Neural cell (in vitro differentiated cells): ENCODE data around the gene LRRC38. TPM values are rescaled to one million over a fixed set of nuclear protein-coding genes. Genes with fewer than 3 reads are reported as not detected.
A peak's percentile ranks its signal among the peaks of the same experiment; 100 is the strongest.

Source experiments
- H2AFZ ChIP-seq: fragments of 200-600, 300-800 bp; sonication (generic), shearing (Covaris generic); 2 replicates; pipeline ENCODE4 v1.6.0; 2014; ENCODE audit warnings: low read depth, mild to moderate bottlenecking, antibody characterized with exemption, low read length, moderate library complexity
- H3F3A ChIP-seq: fragments of 200-600 bp; shearing (Covaris generic); 2 replicates; pipeline ENCODE4 v1.6.1; 2016; ENCODE audit warnings: mild to moderate bottlenecking, moderate library complexity, mixed read lengths, antibody characterized with exemption, low read length; ENCODE audit not compliant: insufficient read depth, poor library complexity, severe bottlenecking
- H3K27ac ChIP-seq: fragments of 200-600, 300-800 bp; sonication (generic), shearing (Covaris generic); 2 replicates; pipeline ENCODE4 v1.5.1; 2014; ENCODE audit warnings: mild to moderate bottlenecking, low read length, moderate library complexity
- H3K27me3 ChIP-seq: fragments of 300-800, 200-600 bp; sonication (generic), shearing (Covaris generic); 2 replicates; pipeline ENCODE4 v1.6.0; 2014; ENCODE audit warnings: mild to moderate bottlenecking, low read depth, low read length, moderate library complexity; ENCODE audit not compliant: insufficient read depth
- H3K36me3 ChIP-seq: fragments of 300-800, 200-600 bp; sonication (generic), shearing (Covaris generic); 2 replicates; pipeline ENCODE4 v1.5.1; 2014; ENCODE audit warnings: mild to moderate bottlenecking, antibody characterized with exemption, low read length, moderate library complexity; ENCODE audit not compliant: insufficient read depth
- H3K4me2 ChIP-seq: fragments of 300-800, 200-600 bp; sonication (generic), shearing (Covaris generic); 2 replicates; pipeline ENCODE4 v1.6.0; 2014; ENCODE audit warnings: mild to moderate bottlenecking, low read length
- H3K4me3 ChIP-seq: fragments of 300-800, 200-600 bp; sonication (generic), shearing (Covaris generic); 2 replicates; pipeline ENCODE4 v1.5.1; 2014; ENCODE audit warnings: mild to moderate bottlenecking, low read length, moderate library complexity
- H3K79me2 ChIP-seq: fragments of 200-600 bp; shearing (Covaris generic); replicated peaks from 2 replicates; pipeline ENCODE4 v1.6.0; 2014; ENCODE audit warnings: mild to moderate bottlenecking, low read length, moderate library complexity; ENCODE audit not compliant: insufficient read depth
- H3K9ac ChIP-seq: fragments of 300-800, 200-600 bp; sonication (generic), shearing (Covaris generic); 2 replicates; pipeline ENCODE4 v1.6.1; 2016; ENCODE audit warnings: mild to moderate bottlenecking, low read length, mixed read lengths
- H3K9me2 ChIP-seq: fragments of 200-600 bp; shearing (Covaris generic); 2 replicates; pipeline ENCODE4 v1.6.1; 2016; ENCODE audit warnings: mild to moderate bottlenecking, low read length, mixed read lengths; ENCODE audit not compliant: insufficient read depth
- H3K9me3 ChIP-seq: fragments of 200-600, 300-800 bp; sonication (generic), shearing (Covaris generic); 2 replicates; pipeline ENCODE4 v1.6.1; 2016; ENCODE audit warnings: mild to moderate bottlenecking, mixed run types, low read length, moderate library complexity, mixed read lengths
- H4K20me1 ChIP-seq: fragments of 200-600 bp; shearing (Covaris generic); 2 replicates; pipeline ENCODE4 v1.6.1; 2016; ENCODE audit warnings: mild to moderate bottlenecking, mixed run types; ENCODE audit not compliant: insufficient read depth
- EP300 ChIP-seq: fragments of 450-650 bp; conservative IDR thresholded peaks from 2 replicates; pipeline ENCODE4 v1.6.1; 2014; ENCODE audit warnings: antibody characterized with exemption, mild to moderate bottlenecking, moderate library complexity; ENCODE audit not compliant: poor library complexity, severe bottlenecking
- EZH2 ChIP-seq: fragments of 200-600, 300-800 bp; shearing (Covaris generic), sonication (generic); IDR thresholded peaks from 2 replicates; pipeline ENCODE4 v1.6.1; 2014; ENCODE audit warnings: antibody characterized with exemption, low read length, borderline replicate concordance, mild to moderate bottlenecking; ENCODE audit not compliant: insufficient read depth, poor library complexity, severe bottlenecking
- MXI1 ChIP-seq: fragments of 450-650 bp; conservative IDR thresholded peaks from 2 replicates; pipeline ENCODE4 v1.6.1; 2014; ENCODE audit warnings: antibody characterized with exemption, mild to moderate bottlenecking; ENCODE audit not compliant: poor library complexity, severe bottlenecking
- POLR2AphosphoS5 ChIP-seq: IDR thresholded peaks from 2 replicates; pipeline ENCODE4 v1.6.1; 2012
- RAD21 ChIP-seq: fragments of 450-650 bp; conservative IDR thresholded peaks from 2 replicates; pipeline ENCODE4 v1.6.1; 2014; ENCODE audit warnings: antibody characterized with exemption, mild to moderate bottlenecking, moderate library complexity
- SMC3 ChIP-seq: fragments of 450-650 bp; conservative IDR thresholded peaks from 2 replicates; pipeline ENCODE4 v1.6.1; 2014; ENCODE audit warnings: antibody characterized with exemption, mild to moderate bottlenecking, moderate library complexity; ENCODE audit not compliant: poor library complexity
- TAF1 ChIP-seq: IDR thresholded peaks from 2 replicates; pipeline ENCODE4 v1.6.1; 2012; ENCODE audit warnings: low read depth
- polyA plus RNA-seq: library from polyadenylated mRNA; depleted of rRNA; stranded (reverse); fragments of >200 nt; gene quantifications from 2 replicates; pipeline ENCODE4 v1.2.3, GENCODE V29; 2014
- TF ChIP-seq, protein P1 (sequence below): fragments of 450-650 bp; IDR thresholded peaks from 2 replicates; pipeline ENCODE4 v1.5.1; 2014; ENCODE audit warnings: antibody characterized with exemption, mild to moderate bottlenecking, moderate library complexity; ENCODE audit not compliant: poor library complexity, severe bottlenecking
- TF ChIP-seq, protein P2 (sequence below): IDR thresholded peaks from 2 replicates; pipeline ENCODE4 v1.6.1; 2012; ENCODE audit warnings: borderline replicate concordance

Gene LRRC38
- polyA plus RNA-seq, 1 donor from 2014 or later = not detected

DNA sequence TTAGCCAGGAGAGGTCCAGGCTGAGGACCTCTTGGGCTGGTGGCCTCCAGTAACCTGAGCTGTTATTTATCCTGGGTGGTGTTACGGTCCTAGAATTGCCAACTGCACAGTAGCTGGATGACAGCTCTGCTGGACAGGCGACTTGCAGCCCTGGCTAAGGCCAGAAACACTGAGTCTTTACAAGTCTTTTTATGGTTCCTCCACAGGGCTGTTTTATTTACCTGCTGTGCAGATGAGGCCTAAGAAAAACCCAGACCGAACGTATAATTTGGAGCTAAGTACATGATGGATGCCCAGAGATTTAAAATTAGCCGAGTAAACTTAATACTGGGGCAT, 30.4 kb upstream of the LRRC38 start:
- TF ChIP-seq MXI1 = no peak
- TF ChIP-seq, protein P1, sequence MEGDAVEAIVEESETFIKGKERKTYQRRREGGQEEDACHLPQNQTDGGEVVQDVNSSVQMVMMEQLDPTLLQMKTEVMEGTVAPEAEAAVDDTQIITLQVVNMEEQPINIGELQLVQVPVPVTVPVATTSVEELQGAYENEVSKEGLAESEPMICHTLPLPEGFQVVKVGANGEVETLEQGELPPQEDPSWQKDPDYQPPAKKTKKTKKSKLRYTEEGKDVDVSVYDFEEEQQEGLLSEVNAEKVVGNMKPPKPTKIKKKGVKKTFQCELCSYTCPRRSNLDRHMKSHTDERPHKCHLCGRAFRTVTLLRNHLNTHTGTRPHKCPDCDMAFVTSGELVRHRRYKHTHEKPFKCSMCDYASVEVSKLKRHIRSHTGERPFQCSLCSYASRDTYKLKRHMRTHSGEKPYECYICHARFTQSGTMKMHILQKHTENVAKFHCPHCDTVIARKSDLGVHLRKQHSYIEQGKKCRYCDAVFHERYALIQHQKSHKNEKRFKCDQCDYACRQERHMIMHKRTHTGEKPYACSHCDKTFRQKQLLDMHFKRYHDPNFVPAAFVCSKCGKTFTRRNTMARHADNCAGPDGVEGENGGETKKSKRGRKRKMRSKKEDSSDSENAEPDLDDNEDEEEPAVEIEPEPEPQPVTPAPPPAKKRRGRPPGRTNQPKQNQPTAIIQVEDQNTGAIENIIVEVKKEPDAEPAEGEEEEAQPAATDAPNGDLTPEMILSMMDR = peak; percentile 1
- TF ChIP-seq, protein P2, sequence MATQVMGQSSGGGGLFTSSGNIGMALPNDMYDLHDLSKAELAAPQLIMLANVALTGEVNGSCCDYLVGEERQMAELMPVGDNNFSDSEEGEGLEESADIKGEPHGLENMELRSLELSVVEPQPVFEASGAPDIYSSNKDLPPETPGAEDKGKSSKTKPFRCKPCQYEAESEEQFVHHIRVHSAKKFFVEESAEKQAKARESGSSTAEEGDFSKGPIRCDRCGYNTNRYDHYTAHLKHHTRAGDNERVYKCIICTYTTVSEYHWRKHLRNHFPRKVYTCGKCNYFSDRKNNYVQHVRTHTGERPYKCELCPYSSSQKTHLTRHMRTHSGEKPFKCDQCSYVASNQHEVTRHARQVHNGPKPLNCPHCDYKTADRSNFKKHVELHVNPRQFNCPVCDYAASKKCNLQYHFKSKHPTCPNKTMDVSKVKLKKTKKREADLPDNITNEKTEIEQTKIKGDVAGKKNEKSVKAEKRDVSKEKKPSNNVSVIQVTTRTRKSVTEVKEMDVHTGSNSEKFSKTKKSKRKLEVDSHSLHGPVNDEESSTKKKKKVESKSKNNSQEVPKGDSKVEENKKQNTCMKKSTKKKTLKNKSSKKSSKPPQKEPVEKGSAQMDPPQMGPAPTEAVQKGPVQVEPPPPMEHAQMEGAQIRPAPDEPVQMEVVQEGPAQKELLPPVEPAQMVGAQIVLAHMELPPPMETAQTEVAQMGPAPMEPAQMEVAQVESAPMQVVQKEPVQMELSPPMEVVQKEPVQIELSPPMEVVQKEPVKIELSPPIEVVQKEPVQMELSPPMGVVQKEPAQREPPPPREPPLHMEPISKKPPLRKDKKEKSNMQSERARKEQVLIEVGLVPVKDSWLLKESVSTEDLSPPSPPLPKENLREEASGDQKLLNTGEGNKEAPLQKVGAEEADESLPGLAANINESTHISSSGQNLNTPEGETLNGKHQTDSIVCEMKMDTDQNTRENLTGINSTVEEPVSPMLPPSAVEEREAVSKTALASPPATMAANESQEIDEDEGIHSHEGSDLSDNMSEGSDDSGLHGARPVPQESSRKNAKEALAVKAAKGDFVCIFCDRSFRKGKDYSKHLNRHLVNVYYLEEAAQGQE = no peak
- no peak overlapping the region for H3K4me2 ChIP-seq
- no peaks in the 10 kb centered on the region for H3K9me3 ChIP-seq
- H3K9ac ChIP-seq = no peak overlapping the region
- no peak overlapping the region for H2AFZ ChIP-seq
- no peaks in the 10 kb centered on the region for H3K36me3 ChIP-seq
- no peaks in the 10 kb centered on the region for H4K20me1 ChIP-seq
- H3K4me3 ChIP-seq = no peak overlapping the region
- H3F3A ChIP-seq = no peaks in the 10 kb centered on the region
- no peaks in the 10 kb centered on the region for H3K79me2 ChIP-seq
- no peak overlapping the region for H3K27ac ChIP-seq
- H3K27me3 ChIP-seq = no peaks in the 10 kb centered on the region
- no peaks in the 10 kb centered on the region for H3K9me2 ChIP-seq

DNA sequence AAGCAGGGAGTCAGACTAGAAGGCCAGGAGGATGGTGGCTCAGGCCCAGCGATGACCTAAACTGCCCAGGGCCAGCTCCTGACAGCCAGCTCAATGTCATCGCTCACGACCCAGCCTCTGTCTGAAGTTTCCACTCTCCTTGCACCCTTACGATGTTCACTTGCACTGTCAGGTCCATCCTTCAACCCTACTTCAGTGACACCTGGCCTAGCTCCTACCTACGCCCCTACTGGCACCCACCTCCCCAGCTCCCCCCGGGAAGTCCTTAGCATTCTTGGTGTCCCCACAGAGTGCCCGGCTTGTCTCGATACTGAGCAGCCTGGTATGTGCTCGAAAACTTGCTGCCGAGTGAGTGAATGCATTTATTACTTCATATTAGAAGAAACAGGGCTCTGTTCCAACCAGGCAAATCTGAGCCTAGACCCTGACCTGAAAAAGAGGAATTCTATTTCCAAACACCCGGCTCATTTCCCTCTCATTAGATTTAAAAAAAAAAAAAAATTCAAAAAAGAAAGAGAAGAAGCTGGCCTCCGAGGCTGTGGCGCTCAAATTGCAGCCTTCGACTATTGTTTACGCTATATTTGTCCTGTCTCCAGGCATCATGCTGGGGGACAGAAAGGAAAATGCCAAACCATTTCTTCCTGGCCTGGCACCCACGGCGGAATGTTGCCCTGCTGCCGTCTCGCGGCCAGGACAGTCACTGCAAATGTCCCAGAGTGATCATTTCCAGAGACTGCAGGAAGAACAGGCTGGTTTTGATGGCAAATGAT, 29.8 kb upstream of the LRRC38 start:
- H3K9ac ChIP-seq = no peak overlapping the region

More for the DNA sequence above, 29.8 kb upstream of the LRRC38 start:
- H4K20me1 ChIP-seq = no peaks in the 10 kb centered on the region
- H3K9me3 ChIP-seq = no peaks in the 10 kb centered on the region
- TF ChIP-seq SMC3 = no peak
- peak; percentile 56 for TF ChIP-seq EP300
- TF ChIP-seq, protein P1 = peak; percentile 27
- TF ChIP-seq EZH2 = no peak
- no peak for TF ChIP-seq RAD21
- TF ChIP-seq POLR2AphosphoS5 = peak; percentile 56
- no peak for TF ChIP-seq TAF1
- H3K9me2 ChIP-seq = no peaks in the 10 kb centered on the region
- H3K79me2 ChIP-seq = no peaks in the 10 kb centered on the region
- no peak overlapping the region for H3K27ac ChIP-seq
- H3K36me3 ChIP-seq = no peaks in the 10 kb centered on the region
- H3F3A ChIP-seq = no peaks in the 10 kb centered on the region
- H3K27me3 ChIP-seq = no peaks in the 10 kb centered on the region
- no peak overlapping the region for H2AFZ ChIP-seq
- no peak overlapping the region for H3K4me2 ChIP-seq
- no peak overlapping the region for H3K4me3 ChIP-seq
